Sigmoid colon (tissue), 7 donors: ENCODE measurements around the gene PODXL2. TPM values are rescaled to one million over a fixed set of nuclear protein-coding genes. Genes with fewer than 3 reads are reported as not detected.

Experiments used
- DNase-seq: peaks from one replicate; pipeline ENCODE4 v3.0.0-alpha.2; 2019
- H3K27ac ChIP-seq, 4 donors: fragments of 200-600 bp; sonication (generic); one replicate each; pipeline ENCODE4 v1.5.1; 2016 to 2019; ENCODE audit warnings: mild to moderate bottlenecking in 1 of 4
- H3K27me3 ChIP-seq, 3 donors: fragments of 200-600 bp; sonication (generic); one replicate each; pipeline ENCODE4 v1.5.1; 2019; ENCODE audit warnings: mild to moderate bottlenecking in 1 of 3
- H3K36me3 ChIP-seq, 4 donors: fragments of 200-600 bp; sonication (generic); one replicate each; pipeline ENCODE4 v1.5.1; 2016 to 2019
- H3K4me1 ChIP-seq, 4 donors: fragments of 200-600 bp; sonication (generic); one replicate each; pipeline ENCODE4 v1.5.1; 2017 to 2019
- H3K4me3 ChIP-seq, 4 donors: fragments of 200-600 bp; sonication (generic); one replicate each; pipeline ENCODE4 v1.5.1; 2017 to 2019; ENCODE audit warnings: mild to moderate bottlenecking in 2 of 4, moderate library complexity in 1 of 4
- H3K9me3 ChIP-seq, 4 donors: fragments of 200-600 bp in 3 of 4; sonication (generic) in 3 of 4; one replicate each; pipeline versions ENCODE4 v1.5.1 to v1.6.1; 2013 to 2019
- EP300 ChIP-seq, 4 donors: sonication (generic); formaldehyde crosslinking; IDR thresholded peaks; one replicate each; pipeline ENCODE4 v1.6.1; 2017; ENCODE audit warnings: antibody characterized with exemption in 4 of 4
- POLR2A ChIP-seq, 2 donors: fragments of 450-650 bp; IDR thresholded peaks; one replicate each; pipeline ENCODE4 v1.6.1; 2016; ENCODE audit warnings: antibody characterized with exemption in 2 of 2, mild to moderate bottlenecking in 2 of 2, moderate library complexity in 2 of 2
- POLR2AphosphoS5 ChIP-seq, 4 donors: sonication (generic); formaldehyde crosslinking; IDR thresholded peaks; one replicate each; pipeline ENCODE4 v1.6.1; 2017; ENCODE audit warnings: antibody characterized with exemption in 4 of 4
- WGBS, 2 donors: extraction: QIAGEN DNeasy Blood & Tissue Kit; methylation state at CpG; one replicate each; pipeline ENCODE4 v1.1.7; 2013; 5-methylcytosine and 5-hydroxymethylcytosine counted together
- intact Hi-C: fragments of 100-400 bp; cut with DNase I; formaldehyde crosslinking; loops from one replicate; pipeline ENCODE4 v1.15.1; 2023
- polyA plus RNA-seq, 3 donors: library from polyadenylated mRNA; stranded (reverse); fragments of 200-250 nt; gene quantifications; one replicate each; pipeline ENCODE4 v1.2.3, GENCODE V29; 2013
- total RNA-seq, 4 donors: library from RNA; depleted of rRNA; stranded (reverse); fragments of >200 nt; gene quantifications; one replicate each; pipeline ENCODE4 v1.1.0, GENCODE V29; 2016
- TF ChIP-seq, protein P1 (sequence below), 4 experiments: fragments of 450-650 bp in 3 of 4; fragments of 200-600 bp in 1 of 4; IDR thresholded peaks; one replicate each; pipeline ENCODE4 v1.5.1; 2016 to 2019; ENCODE audit warnings: antibody characterized with exemption in 4 of 4, mild to moderate bottlenecking in 3 of 4, moderate library complexity in 2 of 4
- donor health status: healthy with polysubstance abuse.
- donor health status: Bipolar disorder and iron deficiency.
- donor health status: healthy.

The PODXL2 gene, protein sequence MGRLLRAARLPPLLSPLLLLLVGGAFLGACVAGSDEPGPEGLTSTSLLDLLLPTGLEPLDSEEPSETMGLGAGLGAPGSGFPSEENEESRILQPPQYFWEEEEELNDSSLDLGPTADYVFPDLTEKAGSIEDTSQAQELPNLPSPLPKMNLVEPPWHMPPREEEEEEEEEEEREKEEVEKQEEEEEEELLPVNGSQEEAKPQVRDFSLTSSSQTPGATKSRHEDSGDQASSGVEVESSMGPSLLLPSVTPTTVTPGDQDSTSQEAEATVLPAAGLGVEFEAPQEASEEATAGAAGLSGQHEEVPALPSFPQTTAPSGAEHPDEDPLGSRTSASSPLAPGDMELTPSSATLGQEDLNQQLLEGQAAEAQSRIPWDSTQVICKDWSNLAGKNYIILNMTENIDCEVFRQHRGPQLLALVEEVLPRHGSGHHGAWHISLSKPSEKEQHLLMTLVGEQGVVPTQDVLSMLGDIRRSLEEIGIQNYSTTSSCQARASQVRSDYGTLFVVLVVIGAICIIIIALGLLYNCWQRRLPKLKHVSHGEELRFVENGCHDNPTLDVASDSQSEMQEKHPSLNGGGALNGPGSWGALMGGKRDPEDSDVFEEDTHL
- total RNA-seq (1 to 10 TPM; 2.0 to 4.3 (median 2.4) TPM), polyA plus RNA-seq (10 to 100 TPM in 1 of 3 donors, 1 to 10 TPM in 2; 2.5 to 16.7 (median 3.0) TPM)

DNA sequence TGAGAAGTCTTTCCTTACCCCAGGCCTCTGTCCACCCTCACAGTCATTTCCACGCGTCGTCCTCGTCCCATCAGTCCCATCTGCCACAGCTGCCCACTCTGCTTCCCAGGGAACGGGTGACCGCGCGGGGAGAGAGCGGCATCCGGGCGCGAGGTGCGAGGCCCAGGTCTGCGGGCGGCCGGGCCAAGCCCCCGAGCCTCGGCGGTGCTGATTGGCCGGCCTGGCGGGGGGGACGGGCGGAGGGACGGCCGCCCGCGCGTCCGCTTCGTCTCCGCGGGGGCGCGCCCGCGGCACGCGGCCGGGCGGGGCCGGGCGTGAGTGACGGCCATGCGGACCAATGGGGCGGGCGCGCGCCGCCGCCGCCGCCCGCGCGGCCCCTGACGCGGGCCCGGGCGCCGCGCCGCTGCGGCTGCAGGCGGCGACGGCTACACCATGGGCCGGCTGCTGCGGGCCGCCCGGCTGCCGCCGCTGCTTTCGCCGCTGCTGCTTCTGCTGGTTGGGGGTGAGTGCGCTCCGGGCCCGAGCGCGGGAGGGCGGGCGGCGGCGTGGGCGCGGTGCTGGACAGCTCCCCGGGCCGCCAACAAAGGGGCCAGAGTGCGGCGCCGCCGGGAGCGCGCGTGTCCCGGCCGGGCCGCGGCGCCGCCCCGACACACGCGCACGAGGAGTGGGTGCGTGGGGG is at the start of gene PODXL2:
Gene PODXL2, plus strand, starts transcription at position 398 of the 679 bp plus-strand sequence. Its CDS starts 35 bp downstream, at position 433.
- H3K36me3 ChIP-seq, result no peaks in the 10 kb centered on the region
- no peaks in the 10 kb centered on the region for H3K9me3 ChIP-seq
- peaks cover 0 to 4% (median 0%) of the 10 kb centered on the region in 3 donors for H3K27me3 ChIP-seq
- TF ChIP-seq EP300 (IDR thresholded peaks at IDR 0.05) (no peak), POLR2AphosphoS5 (IDR thresholded peaks at IDR 0.05) (no peak), POLR2A (IDR thresholded peaks at IDR 0.05) (no peak)
- TF ChIP-seq, protein P1, sequence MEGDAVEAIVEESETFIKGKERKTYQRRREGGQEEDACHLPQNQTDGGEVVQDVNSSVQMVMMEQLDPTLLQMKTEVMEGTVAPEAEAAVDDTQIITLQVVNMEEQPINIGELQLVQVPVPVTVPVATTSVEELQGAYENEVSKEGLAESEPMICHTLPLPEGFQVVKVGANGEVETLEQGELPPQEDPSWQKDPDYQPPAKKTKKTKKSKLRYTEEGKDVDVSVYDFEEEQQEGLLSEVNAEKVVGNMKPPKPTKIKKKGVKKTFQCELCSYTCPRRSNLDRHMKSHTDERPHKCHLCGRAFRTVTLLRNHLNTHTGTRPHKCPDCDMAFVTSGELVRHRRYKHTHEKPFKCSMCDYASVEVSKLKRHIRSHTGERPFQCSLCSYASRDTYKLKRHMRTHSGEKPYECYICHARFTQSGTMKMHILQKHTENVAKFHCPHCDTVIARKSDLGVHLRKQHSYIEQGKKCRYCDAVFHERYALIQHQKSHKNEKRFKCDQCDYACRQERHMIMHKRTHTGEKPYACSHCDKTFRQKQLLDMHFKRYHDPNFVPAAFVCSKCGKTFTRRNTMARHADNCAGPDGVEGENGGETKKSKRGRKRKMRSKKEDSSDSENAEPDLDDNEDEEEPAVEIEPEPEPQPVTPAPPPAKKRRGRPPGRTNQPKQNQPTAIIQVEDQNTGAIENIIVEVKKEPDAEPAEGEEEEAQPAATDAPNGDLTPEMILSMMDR (IDR thresholded peaks at IDR 0.05), result no peak
- DNase-seq, result no peak
- intact Hi-C loops, result no loop called here
- H3K27ac ChIP-seq, result no peak within 1 kb of the TSS
- 4 to 6% methylated on average over 105 of the region's 105 CpGs for WGBS, 2 donors
- H3K4me1 ChIP-seq, result peaks cover 0 to 12% (median 11%) of the 10 kb centered on the region in 4 donors
- peak within 1 kb of the TSS; percentile 9 to 58 (median 46) for H3K4me3 ChIP-seq

DNA sequence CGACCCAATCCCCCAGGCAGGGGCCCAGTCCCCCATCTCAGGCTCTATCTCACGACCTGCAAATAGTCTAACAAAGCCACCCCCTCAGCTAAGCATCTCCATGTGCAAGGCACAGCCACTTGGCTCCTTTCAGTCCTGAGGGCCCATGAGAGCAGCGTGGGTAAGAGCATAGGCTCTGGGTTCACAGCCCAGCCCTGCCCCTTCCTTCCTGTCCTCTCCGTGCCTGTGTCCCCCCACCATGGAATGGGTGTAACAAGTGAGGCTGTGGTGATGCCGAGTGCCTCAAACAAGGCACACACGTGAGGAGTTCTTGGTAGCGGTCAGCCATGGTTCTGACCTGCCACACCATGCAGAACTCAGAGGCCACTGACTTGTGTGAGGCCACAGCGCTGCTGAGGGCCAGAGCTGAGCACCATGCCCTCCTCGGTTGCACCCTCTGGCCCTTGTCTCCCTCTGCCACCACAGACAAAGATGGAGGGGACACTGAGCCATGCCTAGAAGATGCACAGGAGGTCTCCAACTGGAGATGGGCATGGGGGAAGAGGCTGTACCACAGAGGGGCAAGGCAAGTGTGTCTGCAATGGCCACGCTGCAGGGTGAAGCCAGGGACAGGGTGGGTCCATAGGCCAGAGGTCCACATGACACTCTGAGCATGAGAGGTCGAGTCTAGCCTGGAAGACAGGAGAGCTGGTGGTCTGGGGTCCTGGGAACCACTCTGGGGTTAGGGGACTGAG is 48.5 kb upstream of the PODXL2 start:
- 83 to 94% methylated on average over 11 of the region's 11 CpGs for WGBS, 2 donors

DNA sequence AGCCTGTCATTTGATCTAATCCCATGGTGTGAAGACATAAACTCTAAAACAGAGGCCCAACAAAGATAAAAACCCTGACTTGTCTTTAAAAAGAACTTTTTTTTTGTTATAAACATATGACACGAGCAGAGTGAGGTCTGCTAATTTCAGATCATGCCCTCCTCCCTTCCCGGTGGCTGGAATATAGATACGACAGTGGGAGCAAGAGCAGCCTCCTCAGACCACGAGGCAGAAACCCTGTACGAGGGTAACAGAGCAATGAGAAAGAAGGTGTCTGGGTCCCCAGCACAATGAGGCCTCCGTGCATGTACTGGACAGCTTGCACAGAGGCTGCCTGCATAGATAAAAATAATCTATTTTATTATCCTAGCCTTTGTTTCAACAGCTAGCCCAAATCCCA is 44.3 kb upstream of the PODXL2 start:
- Histone ChIP-seq H3K9me3 (no peaks in the 10 kb centered on the region), H3K4me1 (peaks cover 0 to 52% (median 46%) of the 10 kb centered on the region in 4 donors), H3K4me3 (no peak overlapping the region), H3K36me3 (peaks cover 0 to 5% (median 0%) of the 10 kb centered on the region in 4 donors), H3K27me3 (no peaks in the 10 kb centered on the region), H3K27ac (no peak overlapping the region)
- no peak for TF ChIP-seq POLR2A (IDR thresholded peaks at IDR 0.05)
- TF ChIP-seq EP300 (IDR thresholded peaks at IDR 0.05), result no peak
- TF ChIP-seq POLR2AphosphoS5 (IDR thresholded peaks at IDR 0.05), result no peak
- TF ChIP-seq, protein P1 (IDR thresholded peaks at IDR 0.05), result no peak
- WGBS, 2 donors, result 93 to 96% methylated on average over 6 of the region's 6 CpGs
- intact Hi-C loops, result no loop called here
- no peak for DNase-seq

More for the DNA sequence above, 48.5 kb upstream of the PODXL2 start:
- H3K27ac ChIP-seq, result no peak overlapping the region
- no peak for TF ChIP-seq POLR2A (IDR thresholded peaks at IDR 0.05)
- TF ChIP-seq EP300 (IDR thresholded peaks at IDR 0.05), result no peak
- TF ChIP-seq POLR2AphosphoS5 (IDR thresholded peaks at IDR 0.05), result no peak
- TF ChIP-seq, protein P1 (IDR thresholded peaks at IDR 0.05), result no peak
- H3K36me3 ChIP-seq, result peaks cover 0 to 35% (median 9%) of the 10 kb centered on the region in 4 donors
- intact Hi-C loops, result no loop called here
- no peak overlapping the region for H3K4me3 ChIP-seq
- H3K4me1 ChIP-seq, result peaks cover 0 to 15% (median 11%) of the 10 kb centered on the region in 4 donors
- no peak for DNase-seq
- no peaks in the 10 kb centered on the region for H3K9me3 ChIP-seq
- no peaks in the 10 kb centered on the region for H3K27me3 ChIP-seq

GRCh38 chr3:127585163-127585812 is 43.7 kb upstream of the PODXL2 start:
- no peak overlapping the region for H3K4me3 ChIP-seq
- H3K9me3 ChIP-seq, result no peaks in the 10 kb centered on the region
- intact Hi-C loops, result no loop called here
- peaks cover 0 to 3% (median 0%) of the 10 kb centered on the region in 4 donors for H3K36me3 ChIP-seq
- TF ChIP-seq POLR2AphosphoS5 (IDR thresholded peaks at IDR 0.05) (no peak), EP300 (IDR thresholded peaks at IDR 0.05) (no peak), POLR2A (IDR thresholded peaks at IDR 0.05) (no peak)
- TF ChIP-seq, protein P1 (IDR thresholded peaks at IDR 0.05), result no peak
- 76 to 81% methylated on average over 4 of the region's 4 CpGs for WGBS, 2 donors
- no peak for DNase-seq
- no peaks in the 10 kb centered on the region for H3K27me3 ChIP-seq
- H3K4me1 ChIP-seq, result peaks cover 0 to 54% (median 45%) of the 10 kb centered on the region in 4 donors
- H3K27ac ChIP-seq, result no peak overlapping the region
